Activated CD4-positive, alpha-beta T cell treated with anti-CD3 and anti-CD28 coated beads for 1 hour (primary cell): Measurements from ENCODE around the gene GP1BA.

Source experiments
- DNase-seq: peaks from one replicate; pipeline ENCODE4 v3.0.0-alpha.2; 2020

The GP1BA gene

GRCh38 chr17:4938688-4939545 lies 6.8 kb downstream of the GP1BA start:
- no peak for DNase-seq

GRCh38 chr17:4939546-4939795 lies 7.4 kb downstream of the GP1BA start:
- no peak for DNase-seq

GRCh38 chr17:4939796-4940554 lies 7.9 kb downstream of the GP1BA start, which contains the start of the genes RNF167 and SLC25A11:
RNF167 (plus strand) TSS chr17:4940268; CDS start chr17:4940910, 642 bp downstream.
SLC25A11 (minus strand) TSS chr17:4940046; CDS start chr17:4939910, 136 bp downstream.
- DNase-seq = peak; percentile 94

- DNase-seq = no peak
These were observed 8.7 kb downstream of the GP1BA start for GRCh38 chr17:4940555-4941318.

- no peak for DNase-seq
These were observed 9.2 kb downstream of the GP1BA start for GRCh38 chr17:4941319-4941610.

GRCh38 chr17:4942760-4943508 lies 10.9 kb downstream of the GP1BA start:
- DNase-seq = no peak

- no peak for DNase-seq
These were observed 12.1 kb downstream of the GP1BA start for GRCh38 chr17:4944163-4944553.

- DNase-seq = no peak
These were observed 12.6 kb downstream of the GP1BA start for GRCh38 chr17:4944554-4945175.

- DNase-seq = peak; percentile 71
These were observed 13.3 kb downstream of the GP1BA start for GRCh38 chr17:4945176-4945943.

GRCh38 chr17:4945944-4946280 lies 13.8 kb downstream of the GP1BA start:
- no peak for DNase-seq

- no peak for DNase-seq
These were observed 14.4 kb downstream of the GP1BA start for GRCh38 chr17:4946312-4946976.

- no peak for DNase-seq
These were observed 14.9 kb downstream of the GP1BA start for GRCh38 chr17:4947010-4947410.

- peak; percentile 54 for DNase-seq
These were observed 15.5 kb downstream of the GP1BA start for GRCh38 chr17:4947411-4948165.

- peak; percentile 82 for DNase-seq
These were observed 16.3 kb downstream of the GP1BA start, which contains the start of gene PFN1 for GRCh38 chr17:4948166-4948930. PFN1 (minus strand) TSS chr17:4948530; CDS start chr17:4948394, 136 bp downstream.

- peak; percentile 51 for DNase-seq
These were observed 16.8 kb downstream of the GP1BA start for GRCh38 chr17:4948931-4949320.

GRCh38 chr17:4949321-4950074 lies 17.4 kb downstream of the GP1BA start:
- peak; percentile 63 for DNase-seq

- DNase-seq = peak; percentile 52
These were observed 18.1 kb downstream of the GP1BA start for GRCh38 chr17:4950075-4950745.

GRCh38 chr17:4950746-4951204 lies 18.7 kb downstream of the GP1BA start, which contains the start of gene ENO3:
ENO3 (plus strand) TSS chr17:4951119; CDS start chr17:4951830, 711 bp downstream.
- no peak for DNase-seq
